Uterus (tissue), 2 donors: ENCODE data around the gene HSD17B2.

ENCODE experiments used
- POLR2A ChIP-seq, 2 donors: fragments of 450-650 bp; IDR thresholded peaks; one replicate each; pipeline ENCODE4 v1.6.1; 2016; ENCODE audit warnings: antibody characterized with exemption in 2 of 2, mild to moderate bottlenecking in 1 of 2, moderate library complexity in 1 of 2
- TF ChIP-seq, protein P1 (sequence below), 4 experiments: fragments of 200-600 bp in 2 of 4; fragments of 450-650 bp in 2 of 4; sonication (generic) in 2 of 4; IDR thresholded peaks; one replicate each; pipeline ENCODE4 v1.5.1; 2016 to 2019; ENCODE audit warnings: antibody characterized with exemption in 4 of 4, mild to moderate bottlenecking in 2 of 4, moderate library complexity in 1 of 4

DNA sequence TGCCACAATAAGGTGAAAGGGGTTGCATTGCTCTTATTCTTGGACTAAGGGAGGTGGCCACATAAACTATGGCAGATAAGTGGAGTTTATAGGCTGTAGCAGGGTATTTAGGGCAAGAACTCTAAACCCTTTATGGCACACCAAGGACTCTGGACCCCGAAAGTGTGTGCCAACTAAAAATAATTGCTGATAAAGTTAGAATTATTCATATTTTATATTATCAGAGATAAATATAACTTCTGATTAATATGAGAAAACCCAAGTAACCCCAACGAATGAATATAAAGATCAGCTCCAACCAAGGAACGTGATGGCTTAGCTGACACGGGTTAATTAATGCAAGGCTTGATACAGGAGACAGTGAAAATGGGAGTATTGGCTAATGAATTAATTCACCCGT is 15.0 kb upstream of the HSD17B2 start:
- TF ChIP-seq POLR2A (IDR thresholded peaks at IDR 0.05), result no peak
- TF ChIP-seq, protein P1, sequence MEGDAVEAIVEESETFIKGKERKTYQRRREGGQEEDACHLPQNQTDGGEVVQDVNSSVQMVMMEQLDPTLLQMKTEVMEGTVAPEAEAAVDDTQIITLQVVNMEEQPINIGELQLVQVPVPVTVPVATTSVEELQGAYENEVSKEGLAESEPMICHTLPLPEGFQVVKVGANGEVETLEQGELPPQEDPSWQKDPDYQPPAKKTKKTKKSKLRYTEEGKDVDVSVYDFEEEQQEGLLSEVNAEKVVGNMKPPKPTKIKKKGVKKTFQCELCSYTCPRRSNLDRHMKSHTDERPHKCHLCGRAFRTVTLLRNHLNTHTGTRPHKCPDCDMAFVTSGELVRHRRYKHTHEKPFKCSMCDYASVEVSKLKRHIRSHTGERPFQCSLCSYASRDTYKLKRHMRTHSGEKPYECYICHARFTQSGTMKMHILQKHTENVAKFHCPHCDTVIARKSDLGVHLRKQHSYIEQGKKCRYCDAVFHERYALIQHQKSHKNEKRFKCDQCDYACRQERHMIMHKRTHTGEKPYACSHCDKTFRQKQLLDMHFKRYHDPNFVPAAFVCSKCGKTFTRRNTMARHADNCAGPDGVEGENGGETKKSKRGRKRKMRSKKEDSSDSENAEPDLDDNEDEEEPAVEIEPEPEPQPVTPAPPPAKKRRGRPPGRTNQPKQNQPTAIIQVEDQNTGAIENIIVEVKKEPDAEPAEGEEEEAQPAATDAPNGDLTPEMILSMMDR (IDR thresholded peaks at IDR 0.05), result no peak
